ENCODE measurements around the gene TMOD3. TPM values are rescaled to one million over a fixed set of nuclear protein-coding genes. Genes with fewer than 3 reads are reported as not detected.
A peak's percentile ranks its signal among the peaks of the same experiment; 100 is the strongest.
"Not testable (repeated sequence)": the region's sequence is repeated elsewhere in the genome, so short reads cannot be mapped to it uniquely, and the experiment has no call there.

TMOD3 gene
- total RNA-seq, 1 donor from 2014 or later: 71.9 TPM

GRCh38 chr15:51864408-51865056 lies 35.1 kb downstream of the TMOD3 start:
- DNase-seq (ENCODE audit: low read depth): peak; percentile 96

GRCh38 chr15:51865317-51865716 lies 35.9 kb downstream of the TMOD3 start:
- no peak for DNase-seq (ENCODE audit: low read depth)

GRCh38 chr15:51866161-51866560 lies 36.7 kb downstream of the TMOD3 start:
- no peak for DNase-seq (ENCODE audit: low read depth)

GRCh38 chr15:51866751-51867150 lies 37.3 kb downstream of the TMOD3 start:
- peak; percentile 32 for DNase-seq (ENCODE audit: low read depth)

GRCh38 chr15:51869060-51869421 lies 39.6 kb downstream of the TMOD3 start:
- DNase-seq (ENCODE audit: low read depth): peak; percentile 76

GRCh38 chr15:51870774-51871173 lies 41.3 kb downstream of the TMOD3 start:
- no peak for DNase-seq (ENCODE audit: low read depth)

- peak; percentile 98 for DNase-seq (ENCODE audit: low read depth)
Measured at GRCh38 chr15:51874751-51875644, 45.5 kb downstream of the TMOD3 start.

- peak; percentile 35 for DNase-seq (ENCODE audit: low read depth)
Measured at GRCh38 chr15:51876169-51876568, 46.7 kb downstream of the TMOD3 start.

- DNase-seq (ENCODE audit: low read depth): peak; percentile 64
Measured at GRCh38 chr15:51878446-51879386, 49.3 kb downstream of the TMOD3 start.

- DNase-seq (ENCODE audit: low read depth): no peak
Measured at GRCh38 chr15:51879555-51879954, 50.1 kb downstream of the TMOD3 start.

- no peak for DNase-seq (ENCODE audit: low read depth)
Measured at GRCh38 chr15:51883271-51883837, 53.9 kb downstream of the TMOD3 start.

GRCh38 chr15:51884041-51884440 lies 54.6 kb downstream of the TMOD3 start:
- no peak for DNase-seq (ENCODE audit: low read depth)

- DNase-seq (ENCODE audit: low read depth): peak; percentile 72
Measured at GRCh38 chr15:51884517-51885236, 55.2 kb downstream of the TMOD3 start.

- DNase-seq (ENCODE audit: low read depth): not testable (repeated sequence)
Measured at GRCh38 chr15:51885758-51886157, 56.3 kb downstream of the TMOD3 start.

- DNase-seq (ENCODE audit: low read depth): no peak
Measured at GRCh38 chr15:51887887-51888592, 58.6 kb downstream of the TMOD3 start.

- DNase-seq (ENCODE audit: low read depth): peak; percentile 39
Measured at GRCh38 chr15:51888593-51889195, 59.2 kb downstream of the TMOD3 start.

- DNase-seq (ENCODE audit: low read depth): no peak
Measured at GRCh38 chr15:51889486-51889885, 60.0 kb downstream of the TMOD3 start.

GRCh38 chr15:51904421-51904820 lies 75.0 kb downstream of the TMOD3 start:
- DNase-seq (ENCODE audit: low read depth): no peak

GRCh38 chr15:51904931-51905330 lies 75.5 kb downstream of the TMOD3 start:
- no peak for DNase-seq (ENCODE audit: low read depth)

All from renal cortical epithelial cell (primary cell).